Type B pancreatic cell (in vitro differentiated cells): Measurements from ENCODE around the gene LIPE. TPM values are rescaled to one million over a fixed set of nuclear protein-coding genes. Genes with fewer than 3 reads are reported as not detected.

Source experiments
- DNase-seq: peaks from one replicate; pipeline ENCODE4 v3.0.0; 2021; ENCODE audit warnings: mixed read lengths; ENCODE audit not compliant: unreplicated experiment; ENCODE audit errors: extremely low spot score
- H3K27ac Mint-ChIP-seq: 2 replicates; pipeline ENCODE4 v1.8.0; 2021; ENCODE audit warnings: mild to moderate bottlenecking, mixed read lengths
- H3K27me3 Mint-ChIP-seq: 2 replicates; pipeline ENCODE4 v1.8.0; 2021; ENCODE audit warnings: mixed read lengths
- H3K36me3 Mint-ChIP-seq: 2 replicates; pipeline ENCODE4 v1.8.0; 2021; ENCODE audit warnings: mixed read lengths
- H3K4me1 Mint-ChIP-seq: one replicate; pipeline ENCODE4 v1.8.0; 2021; ENCODE audit warnings: mixed read lengths; ENCODE audit not compliant: unreplicated experiment
- H3K4me3 Mint-ChIP-seq: 2 replicates; pipeline ENCODE4 v1.8.0; 2021; ENCODE audit warnings: mild to moderate bottlenecking, mixed read lengths
- H3K9me3 Mint-ChIP-seq: 2 replicates; pipeline ENCODE4 v1.8.0; 2021; ENCODE audit warnings: mixed read lengths
- CTCF ChIP-seq: fragments of 200-600 bp; sonication (generic); conservative IDR thresholded peaks from 2 replicates; pipeline ENCODE4 v1.5.0; 2021; ENCODE audit warnings: antibody characterized with exemption, mild to moderate bottlenecking
- total RNA-seq: library from RNA; stranded (reverse); gene quantifications from 2 replicates; pipeline ENCODE4 v1.2.1, GENCODE V29; 2021; ENCODE audit warnings: low replicate concordance

Gene LIPE
- total RNA-seq, 1 donor from 2014 or later: 17.9 TPM

- no peaks in the 10 kb centered on the region for H3K27me3 Mint-ChIP-seq
- H3K36me3 Mint-ChIP-seq: no peaks in the 10 kb centered on the region
- DNase-seq: no peak
- no peak overlapping the region for H3K4me3 Mint-ChIP-seq
- TF ChIP-seq CTCF: no peak
- H3K27ac Mint-ChIP-seq: no peak overlapping the region
- no peaks in the 10 kb centered on the region for H3K9me3 Mint-ChIP-seq
- H3K4me1 Mint-ChIP-seq: peaks cover 11% of the 10 kb centered on the region
These were observed 21.1 kb downstream of the LIPE start for GRCh38 chr19:42406111-42406510.

GRCh38 chr19:42403586-42403985 is 23.6 kb downstream of the LIPE start:
- Mint-ChIP-seq H3K4me1 (peaks cover 9% of the 10 kb centered on the region), H3K9me3 (no peaks in the 10 kb centered on the region), H3K27me3 (no peaks in the 10 kb centered on the region), H3K27ac (no peak overlapping the region), H3K4me3 (no peak overlapping the region), H3K36me3 (no peaks in the 10 kb centered on the region)
- TF ChIP-seq CTCF: no peak
- no peak for DNase-seq

- no peak for TF ChIP-seq CTCF
- Mint-ChIP-seq H3K4me3 (peak overlapping the region; percentile 90), H3K4me1 (peaks cover 10% of the 10 kb centered on the region), H3K9me3 (no peaks in the 10 kb centered on the region), H3K27me3 (no peaks in the 10 kb centered on the region), H3K27ac (peak overlapping the region; percentile 70), H3K36me3 (peaks cover 1% of the 10 kb centered on the region)
- no peak for DNase-seq
These were observed 24.6 kb downstream of the LIPE start for GRCh38 chr19:42402376-42403116.

- peaks cover 3% of the 10 kb centered on the region for H3K36me3 Mint-ChIP-seq
- H3K27ac Mint-ChIP-seq: peak overlapping the region; percentile 70
- DNase-seq: peak; percentile 89
- no peaks in the 10 kb centered on the region for H3K9me3 Mint-ChIP-seq
- H3K4me1 Mint-ChIP-seq: peaks cover 18% of the 10 kb centered on the region
- no peaks in the 10 kb centered on the region for H3K27me3 Mint-ChIP-seq
- H3K4me3 Mint-ChIP-seq: peak overlapping the region; percentile 90
- peak; percentile 98 for TF ChIP-seq CTCF
These were observed 25.6 kb downstream of the LIPE start for GRCh38 chr19:42401365-42402303.

GRCh38 chr19:42400404-42400803 is 26.8 kb downstream of the LIPE start:
- TF ChIP-seq CTCF: no peak
- peak overlapping the region; percentile 68 for H3K4me3 Mint-ChIP-seq
- no peak overlapping the region for H3K27ac Mint-ChIP-seq
- H3K9me3 Mint-ChIP-seq: no peaks in the 10 kb centered on the region
- H3K4me1 Mint-ChIP-seq: peaks cover 26% of the 10 kb centered on the region
- H3K36me3 Mint-ChIP-seq: peaks cover 3% of the 10 kb centered on the region
- no peaks in the 10 kb centered on the region for H3K27me3 Mint-ChIP-seq
- no peak for DNase-seq
